Natural killer cell (primary cell): ENCODE data around the gene NEK1. TPM values are rescaled to one million over a fixed set of nuclear protein-coding genes. Genes with fewer than 3 reads are reported as not detected.
A peak's percentile ranks its signal among the peaks of the same experiment; 100 is the strongest.

ENCODE experiments used
- ATAC-seq, 3 donors: fragments of 150-1000 bp in 2 of 3; fragments of 200-7000 bp in 1 of 3; cut with Tn5 transposase; 1 replicate in 1 of 3; 2 replicates in 2 of 3; pipeline ENCODE4 v1.10.0; 2021; ENCODE audit warnings: mild to moderate bottlenecking in 2 of 3, moderate library complexity in 2 of 3
- DNase-seq, 2 donors: peaks; one replicate each; pipeline versions ENCODE4 v3.0.0 to v3.0.0-alpha.2; 2013 to 2021; ENCODE audit warnings: mixed read lengths in 1 of 2
- H3K27ac ChIP-seq: one replicate; pipeline ENCODE4 v1.5.1; 2013; ENCODE audit warnings: mild to moderate bottlenecking, low read length
- H3K27me3 ChIP-seq: one replicate; pipeline ENCODE4 v1.6.1; 2013; ENCODE audit warnings: low read length; ENCODE audit not compliant: control insufficient read depth, insufficient read depth
- H3K36me3 ChIP-seq: one replicate; pipeline ENCODE4 v1.6.1; 2013; ENCODE audit warnings: low read length; ENCODE audit not compliant: control insufficient read depth, insufficient read depth
- H3K4me1 ChIP-seq: one replicate; pipeline ENCODE4 v1.6.1; 2013; ENCODE audit warnings: low read length; ENCODE audit not compliant: control insufficient read depth, insufficient read depth
- H3K4me3 ChIP-seq: one replicate; pipeline ENCODE4 v1.5.1; 2013; ENCODE audit warnings: low read length
- H3K9me3 ChIP-seq: one replicate; pipeline ENCODE4 v1.6.1; 2013; ENCODE audit warnings: low read length; ENCODE audit not compliant: control insufficient read depth, insufficient read depth
- H3K27ac Mint-ChIP-seq, 2 donors: one replicate each; pipeline ENCODE4 v1.8.0; 2022; ENCODE audit warnings: mild to moderate bottlenecking in 2 of 2, mixed read lengths in 2 of 2, moderate library complexity in 1 of 2
- H3K27me3 Mint-ChIP-seq, 2 donors: one replicate each; pipeline ENCODE4 v1.8.0; 2022; ENCODE audit warnings: low read depth in 2 of 2, mixed read lengths in 2 of 2
- H3K36me3 Mint-ChIP-seq: one replicate; pipeline ENCODE4 v1.8.0; 2022; ENCODE audit warnings: mixed read lengths
- H3K4me1 Mint-ChIP-seq, 2 donors: one replicate each; pipeline ENCODE4 v1.8.0; 2022; ENCODE audit warnings: mixed read lengths in 2 of 2
- H3K4me3 Mint-ChIP-seq: one replicate; pipeline ENCODE4 v1.8.0; 2022; ENCODE audit warnings: mild to moderate bottlenecking, moderate library complexity, mixed read lengths
- H3K9me3 Mint-ChIP-seq, 2 donors: one replicate each; pipeline ENCODE4 v1.8.0; 2022; ENCODE audit warnings: mixed read lengths in 2 of 2
- CTCF ChIP-seq: fragments of 200-600 bp; IDR thresholded peaks from one replicate; pipeline ENCODE4 v1.8.0; 2022; ENCODE audit warnings: antibody characterized with exemption
- WGBS: methylation state at CpG from one replicate; pipeline ENCODE4 v1.1.7; 2013; ENCODE audit warnings: missing lambda C conversion rate; ENCODE audit not compliant: insufficient coverage; 5-methylcytosine and 5-hydroxymethylcytosine counted together
- intact Hi-C: fragments of 100-400 bp; cut with micrococcal nuclease; formaldehyde crosslinking; loops from one replicate; pipeline ENCODE4 v1.14.2; 2022
- total RNA-seq, 4 donors: library from RNA; stranded (reverse); fragments of 120-200 nt in 1 of 4; gene quantifications; one replicate each; pipeline versions ENCODE4 v1.2.3 to v1.2.4, GENCODE V29; 2013 to 2022

The NEK1 gene
- total RNA-seq, 3 donors from 2014 or later (not counting 1 experiment from before 2014, with no cell fraction given): 16.4 to 24.9 (median 19.0) TPM

GRCh38 chr4:169567916-169568315 is 44.5 kb downstream of the NEK1 start:
- Histone ChIP-seq H3K4me3 (no peak overlapping the region), H3K27ac (no peak overlapping the region), H3K9me3 (no peaks in the 10 kb centered on the region), H3K4me1 (no peaks in the 10 kb centered on the region), H3K27me3 (no peaks in the 10 kb centered on the region), H3K36me3 (peaks cover 4% of the 10 kb centered on the region)
- Mint-ChIP-seq H3K36me3 (no peaks in the 10 kb centered on the region), H3K9me3 (no peaks in the 10 kb centered on the region), H3K27me3 (no peaks in the 10 kb centered on the region), H3K27ac (no peak overlapping the region), H3K4me1 (peaks cover 11 to 29% of the 10 kb centered on the region in 2 donors), H3K4me3 (no peak overlapping the region)
- intact Hi-C loops: loop anchor here (5.0 to 10.0 kb wide), 2 partner anchors 546 to 573 kb away; no protein-coding TSS in a partner anchor
- ATAC-seq (no peak), DNase-seq (no peak)
- 96% methylated on average over 4 of the region's 4 CpGs for WGBS
- TF ChIP-seq CTCF: no peak

- intact Hi-C loops: loop anchor here (1.0 to 10.0 kb wide), 3 partner anchors 544 to 643 kb away; no protein-coding TSS in a partner anchor
- Mint-ChIP-seq H3K4me1 (peaks cover 4 to 17% of the 10 kb centered on the region in 2 donors), H3K27ac (no peak overlapping the region), H3K36me3 (no peaks in the 10 kb centered on the region), H3K9me3 (no peaks in the 10 kb centered on the region), H3K4me3 (peak overlapping the region; percentile 13), H3K27me3 (no peaks in the 10 kb centered on the region)
- H3K9me3 ChIP-seq: no peaks in the 10 kb centered on the region
- H3K27me3 ChIP-seq: no peaks in the 10 kb centered on the region
- peak; percentile 66 for TF ChIP-seq CTCF
- peak; percentile 64 to 78 (median 76) for ATAC-seq
- H3K27ac ChIP-seq: no peak overlapping the region
- no peak overlapping the region for H3K4me3 ChIP-seq
- H3K36me3 ChIP-seq: peaks cover 4% of the 10 kb centered on the region
- no peaks in the 10 kb centered on the region for H3K4me1 ChIP-seq
- peak in 1 of 2 donors; percentile 66 for DNase-seq
- WGBS: 100% methylated on average over 1 of the region's 2 CpGs
Measured at GRCh38 chr4:169566021-169566818, 46.2 kb downstream of the NEK1 start.

GRCh38 chr4:169565606-169566005 is 46.8 kb downstream of the NEK1 start:
- TF ChIP-seq CTCF: no peak
- H3K4me1 ChIP-seq: no peaks in the 10 kb centered on the region
- H3K27ac ChIP-seq: no peak overlapping the region
- intact Hi-C loops: loop anchor here (1.0 to 10.0 kb wide), 3 partner anchors 543 to 642 kb away; no protein-coding TSS in a partner anchor
- no peak overlapping the region for H3K4me3 ChIP-seq
- ATAC-seq: peak in 1 of 3 donors; percentile 33
- Mint-ChIP-seq H3K4me1 (peaks cover 4 to 17% of the 10 kb centered on the region in 2 donors), H3K27me3 (no peaks in the 10 kb centered on the region), H3K27ac (peak overlapping the region in 1 of 2 donors; percentile 9), H3K36me3 (no peaks in the 10 kb centered on the region), H3K9me3 (no peaks in the 10 kb centered on the region), H3K4me3 (no peak overlapping the region)
- H3K36me3 ChIP-seq: peaks cover 8% of the 10 kb centered on the region
- no peak for DNase-seq
- WGBS: 63% methylated on average over 1 of the region's 3 CpGs
- H3K27me3 ChIP-seq: no peaks in the 10 kb centered on the region
- H3K9me3 ChIP-seq: no peaks in the 10 kb centered on the region
